Measurements from ENCODE around the gene USP25.

DNA sequence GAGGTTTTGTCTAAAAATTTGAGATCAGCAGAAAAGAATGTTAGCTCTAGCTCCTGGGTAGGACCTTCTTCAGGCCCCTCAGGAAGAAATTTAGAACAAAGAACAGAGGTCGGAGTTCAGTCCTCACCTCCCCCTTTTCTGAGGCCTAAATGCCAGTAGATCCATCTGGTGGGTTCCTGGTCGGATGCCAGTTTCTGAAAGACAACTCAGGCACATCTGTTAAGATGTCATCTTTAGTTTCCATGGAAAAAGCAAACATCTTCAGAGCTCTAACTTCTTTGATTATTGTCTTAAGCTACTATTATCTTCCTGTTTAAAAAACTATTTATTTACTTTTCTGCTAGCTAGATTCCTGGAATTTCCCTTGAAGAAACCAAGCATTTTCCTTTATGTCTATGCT is 37.1 kb upstream of the USP25 start:
- TF ChIP-seq, protein P1, sequence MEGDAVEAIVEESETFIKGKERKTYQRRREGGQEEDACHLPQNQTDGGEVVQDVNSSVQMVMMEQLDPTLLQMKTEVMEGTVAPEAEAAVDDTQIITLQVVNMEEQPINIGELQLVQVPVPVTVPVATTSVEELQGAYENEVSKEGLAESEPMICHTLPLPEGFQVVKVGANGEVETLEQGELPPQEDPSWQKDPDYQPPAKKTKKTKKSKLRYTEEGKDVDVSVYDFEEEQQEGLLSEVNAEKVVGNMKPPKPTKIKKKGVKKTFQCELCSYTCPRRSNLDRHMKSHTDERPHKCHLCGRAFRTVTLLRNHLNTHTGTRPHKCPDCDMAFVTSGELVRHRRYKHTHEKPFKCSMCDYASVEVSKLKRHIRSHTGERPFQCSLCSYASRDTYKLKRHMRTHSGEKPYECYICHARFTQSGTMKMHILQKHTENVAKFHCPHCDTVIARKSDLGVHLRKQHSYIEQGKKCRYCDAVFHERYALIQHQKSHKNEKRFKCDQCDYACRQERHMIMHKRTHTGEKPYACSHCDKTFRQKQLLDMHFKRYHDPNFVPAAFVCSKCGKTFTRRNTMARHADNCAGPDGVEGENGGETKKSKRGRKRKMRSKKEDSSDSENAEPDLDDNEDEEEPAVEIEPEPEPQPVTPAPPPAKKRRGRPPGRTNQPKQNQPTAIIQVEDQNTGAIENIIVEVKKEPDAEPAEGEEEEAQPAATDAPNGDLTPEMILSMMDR (IDR thresholded peaks at IDR 0.05): no peak
- TF ChIP-seq POLR2A (IDR thresholded peaks at IDR 0.05): no peak
